ENCODE data around the gene MLXIP.

Gene MLXIP

GRCh38 chr12:122128481-122128880 is 49.9 kb downstream of the MLXIP start:
- DNase-seq = no peak

- DNase-seq = no peak
Measured at GRCh38 chr12:122129131-122129530, 50.6 kb downstream of the MLXIP start.

GRCh38 chr12:122130150-122130549 is 51.6 kb downstream of the MLXIP start:
- no peak for DNase-seq

GRCh38 chr12:122133192-122133950 is 54.8 kb downstream of the MLXIP start:
- no peak for DNase-seq

DNA sequence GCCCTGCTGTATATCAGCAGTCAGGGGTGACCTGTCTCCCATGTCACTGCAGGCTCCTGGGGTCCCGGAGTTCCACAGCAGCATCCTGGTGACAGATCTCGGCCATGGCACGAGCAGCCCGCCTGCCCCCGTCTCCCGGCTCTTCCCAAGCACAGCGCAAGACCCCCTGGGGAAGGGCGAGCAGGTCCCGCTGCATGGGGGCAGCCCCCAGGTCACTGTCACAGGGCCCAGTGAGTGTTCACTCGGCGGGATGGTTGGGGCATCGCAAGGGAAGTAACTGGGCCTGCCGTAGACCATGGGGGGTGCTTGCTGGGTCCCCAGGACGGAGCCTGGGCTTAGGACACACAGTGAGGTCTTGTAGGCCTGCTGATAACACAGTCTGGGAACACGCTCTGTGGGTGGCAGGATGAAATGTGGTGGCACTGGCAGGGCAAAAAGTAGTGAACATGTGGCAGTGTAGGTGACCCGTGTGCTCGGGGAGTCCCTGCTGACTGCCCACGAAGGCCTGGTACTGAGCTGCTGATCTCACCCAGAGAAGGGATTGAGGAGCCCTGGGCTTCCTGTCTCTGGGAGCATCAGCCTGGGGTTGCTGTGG is 57.0 kb downstream of the MLXIP start:
- no peak for DNase-seq

- no peak for DNase-seq
Measured at GRCh38 chr12:122137229-122137628, 58.7 kb downstream of the MLXIP start.

GRCh38 chr12:122137681-122138080 is 59.1 kb downstream of the MLXIP start:
- no peak for DNase-seq

GRCh38 chr12:122138181-122138580 is 59.6 kb downstream of the MLXIP start:
- DNase-seq = no peak

GRCh38 chr12:122138616-122139015 is 60.1 kb downstream of the MLXIP start:
- DNase-seq = no peak

GRCh38 chr12:122139266-122139665 is 60.7 kb downstream of the MLXIP start:
- no peak for DNase-seq

DNA sequence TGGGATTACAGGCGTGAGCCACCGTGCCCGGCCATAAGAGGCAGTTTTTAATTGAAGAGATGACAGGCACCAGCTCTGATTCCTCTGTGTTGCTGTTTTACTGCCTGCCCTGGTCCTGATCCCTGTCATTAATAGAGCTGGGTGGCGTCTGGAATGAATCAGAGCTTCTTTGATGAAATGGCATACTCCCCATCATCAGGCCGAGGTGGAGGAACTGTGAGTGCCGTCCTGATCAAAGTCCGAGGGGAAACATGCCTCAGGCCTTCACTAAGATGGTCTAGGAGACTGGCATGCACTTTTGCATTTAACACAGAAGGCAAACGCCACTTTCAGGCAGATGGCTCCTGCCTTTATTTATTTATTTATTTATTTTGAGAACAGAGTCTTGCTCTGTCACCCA is 61.4 kb downstream of the MLXIP start:
- DNase-seq = no peak

GRCh38 chr12:122140467-122141257 is 62.1 kb downstream of the MLXIP start:
- no peak for DNase-seq

- DNase-seq = no peak
Measured at GRCh38 chr12:122141911-122142725, 63.6 kb downstream of the MLXIP start.

DNA sequence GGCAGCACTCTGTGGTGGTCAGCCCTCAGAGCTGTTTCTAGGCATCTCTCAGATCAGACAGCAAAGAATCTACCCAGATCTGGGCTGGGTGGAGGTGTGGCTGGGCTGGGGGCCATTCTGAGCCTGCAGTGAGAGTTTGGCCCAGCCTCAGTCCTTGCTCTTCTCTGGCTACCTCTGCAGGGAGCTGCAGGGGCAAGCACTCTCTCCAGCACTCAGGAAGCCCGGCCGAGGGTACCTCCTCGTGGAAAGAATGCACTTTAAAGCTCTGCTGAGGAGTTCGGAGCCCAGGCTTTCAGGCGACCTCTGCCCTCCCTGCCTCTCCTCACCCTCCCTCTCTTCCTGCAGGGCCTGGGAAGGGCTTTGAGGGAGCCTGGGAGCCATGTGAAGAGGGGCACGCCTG is 64.3 kb downstream of the MLXIP start:
- DNase-seq = no peak

GRCh38 chr12:122144885-122145284 is 66.3 kb downstream of the MLXIP start:
- no peak for DNase-seq

DNA sequence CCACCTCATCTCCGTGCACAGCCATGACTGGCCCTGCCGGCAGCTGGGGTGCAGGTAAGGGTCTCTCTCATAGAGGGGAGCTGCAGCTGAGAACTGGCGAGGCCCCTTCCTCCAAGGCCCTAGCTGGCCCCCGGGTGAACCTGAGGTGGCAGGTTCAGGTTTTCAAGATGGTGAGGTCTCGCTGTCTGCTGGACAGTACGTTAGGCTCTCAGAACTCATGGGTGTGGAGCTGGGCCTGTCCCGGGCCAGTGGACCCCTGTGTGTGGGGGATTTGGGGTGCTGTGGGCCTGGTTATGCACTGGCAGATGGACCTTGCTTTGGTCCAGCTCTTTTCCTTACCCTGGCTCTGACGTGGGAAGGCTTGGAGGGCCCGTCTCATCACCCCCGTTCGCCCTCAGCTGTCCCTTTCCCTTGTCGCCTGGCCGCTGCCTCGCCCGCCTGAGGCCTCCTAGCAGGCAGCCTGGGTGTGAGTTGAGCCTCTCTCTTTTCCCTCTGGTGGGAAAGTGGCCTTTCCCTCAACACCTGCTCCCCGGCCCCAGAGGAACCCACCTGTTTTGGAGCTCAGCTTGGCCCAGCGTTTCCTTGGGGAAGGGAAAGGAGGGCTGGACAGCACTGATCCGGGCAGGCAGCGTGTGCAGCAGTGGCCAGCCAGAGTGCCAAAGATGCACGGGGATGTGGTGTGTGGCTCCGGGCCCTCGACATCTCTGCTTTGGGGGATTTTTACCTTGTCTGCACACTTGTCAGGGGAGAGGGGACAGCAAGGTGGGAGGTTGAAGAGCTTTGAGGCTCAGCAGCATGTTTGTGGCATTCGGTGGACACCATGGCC is 67.2 kb downstream of the MLXIP start:
- no peak for DNase-seq

DNA sequence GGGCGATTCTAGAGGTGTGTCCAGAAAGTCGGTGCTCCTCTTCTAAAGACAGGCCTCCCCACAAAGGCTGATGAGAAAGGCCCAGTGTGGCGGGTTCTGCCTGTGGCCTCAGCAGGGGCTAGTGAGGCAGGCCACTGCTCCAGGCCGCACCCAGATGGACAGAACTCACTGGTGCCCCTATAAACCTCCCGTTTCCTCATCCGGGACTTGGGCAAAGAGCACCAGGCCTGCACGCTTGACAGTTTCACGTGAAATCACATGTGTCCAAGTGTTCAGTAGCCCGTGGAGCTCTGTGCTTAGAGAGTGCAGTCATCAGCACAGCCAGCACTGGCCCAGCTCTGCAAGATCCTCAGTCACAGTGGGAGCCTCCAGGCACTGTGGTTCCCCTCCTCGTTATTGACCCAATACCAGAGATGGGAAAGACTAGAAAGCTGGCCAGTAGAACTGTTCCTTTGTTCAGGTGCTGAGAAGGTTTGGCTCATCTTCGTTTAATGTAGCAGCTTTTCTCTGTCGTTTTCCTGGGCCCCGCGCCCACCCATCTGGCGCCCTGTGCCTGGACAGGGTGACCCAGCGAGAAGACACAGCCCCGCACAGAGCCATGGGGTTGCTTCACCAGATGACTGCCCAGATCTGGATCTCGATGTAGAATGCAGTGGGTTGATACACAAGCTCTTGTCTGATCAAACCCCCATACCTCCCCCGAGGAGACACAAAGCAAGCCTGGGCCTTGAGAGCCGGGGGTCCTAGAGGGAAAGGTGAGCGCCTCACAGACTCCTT is 69.1 kb downstream of the MLXIP start:
- no peak for DNase-seq

DNA sequence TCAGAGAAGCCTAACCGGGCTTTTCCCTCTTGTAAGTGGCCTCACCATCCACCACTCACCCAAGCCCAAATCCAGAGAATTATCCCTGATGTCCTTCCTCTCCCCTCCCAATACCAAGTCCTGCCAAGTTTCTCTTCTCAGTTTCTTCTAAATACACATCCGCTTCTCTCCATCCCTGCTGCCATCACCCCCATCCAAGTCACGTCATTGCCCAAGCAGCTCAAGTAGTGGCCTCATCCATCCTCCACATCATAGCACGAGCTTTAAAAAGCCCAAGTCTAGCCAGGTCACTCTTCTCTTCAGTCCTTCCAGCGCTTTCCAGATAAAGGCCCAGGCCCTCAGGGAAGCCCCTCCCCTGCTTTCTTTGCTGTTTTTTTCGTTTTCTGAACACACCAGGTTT is 70.1 kb downstream of the MLXIP start:
- no peak for DNase-seq

DNA sequence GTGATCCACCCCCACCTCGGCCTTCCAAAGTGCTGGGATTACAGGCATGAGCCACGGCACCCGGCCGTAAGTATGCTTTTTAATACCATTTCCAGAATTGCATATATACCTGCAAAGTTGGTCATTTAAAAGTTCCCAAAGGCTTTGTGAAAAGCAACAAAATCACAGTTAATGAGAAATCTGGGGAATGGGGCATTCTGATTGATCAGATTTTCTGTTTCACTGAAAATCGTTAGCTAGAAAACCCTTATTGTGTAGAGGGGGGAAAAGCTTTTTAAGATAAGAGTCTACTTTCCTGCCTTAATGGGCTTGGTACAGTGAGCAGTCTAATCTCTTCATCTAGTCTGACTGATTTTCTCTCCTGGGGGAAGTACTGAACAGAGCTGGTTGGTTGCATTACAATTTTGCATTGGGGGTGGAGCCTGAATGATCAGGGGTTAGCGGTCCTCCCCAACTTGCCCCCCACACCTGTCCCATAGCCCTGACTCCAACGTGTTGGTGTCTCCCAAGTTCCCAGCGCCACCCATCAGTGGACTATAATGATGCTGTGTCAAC is 71.6 kb downstream of the MLXIP start:
- DNase-seq = no peak

- no peak for DNase-seq
Measured at GRCh38 chr12:122152754-122153153, 74.2 kb downstream of the MLXIP start.

DNA sequence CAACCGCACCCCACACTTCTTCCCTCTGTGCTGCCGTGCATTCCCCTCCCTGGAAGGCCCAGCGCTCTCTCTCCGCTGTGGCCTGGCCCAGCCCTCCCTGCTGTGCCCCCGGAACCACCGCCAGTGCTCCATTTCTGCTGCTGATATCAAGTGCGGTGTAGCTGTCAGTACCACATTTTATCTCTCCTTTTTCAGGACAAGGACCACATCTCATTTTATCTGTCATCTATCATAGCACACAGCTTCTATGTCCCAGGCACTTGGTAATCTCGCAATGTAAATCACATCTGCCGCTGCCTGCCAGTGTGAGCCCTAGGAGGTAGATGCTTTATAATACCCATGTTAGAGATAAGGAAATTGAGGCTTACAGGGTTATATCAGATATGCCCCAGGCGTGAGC is 77.1 kb downstream of the MLXIP start:
- no peak for DNase-seq
